GM10248 (cell line): ENCODE results near the gene BICC1.

Source experiments
- CTCF ChIA-PET: fragments of 300-600 bp; sonication (Branson Sonifier 250); formaldehyde crosslinking; extraction: SDS; loops from one replicate; lab custom pipeline; 2021; ENCODE audit warnings: antibody characterized with exemption; lab: Yijun Ruan, JAX
- POLR2A ChIA-PET: fragments of 350-650 bp; sonication (Branson Sonifier 250); formaldehyde crosslinking; extraction: SDS; loops from one replicate; lab custom pipeline; 2020; ENCODE audit warnings: antibody characterized with exemption; lab: Yijun Ruan, JAX
- DNase-seq: peaks from one replicate; pipeline ENCODE4 v3.0.0; 2012; ENCODE audit errors: extremely low spot score
- CTCF ChIP-seq: IDR thresholded peaks from 2 replicates; pipeline ENCODE4 v1.5.1; 2012; ENCODE audit warnings: mild to moderate bottlenecking, low read depth; ENCODE audit errors: extremely low read depth, missing control alignments, control extremely low read depth

Gene BICC1

GRCh38 chr10:58693919-58694318, 181.2 kb downstream of the BICC1 start:
- ChIA-PET POLR2A (no interaction called here), CTCF (no interaction called here)
- no peak for TF ChIP-seq CTCF
- no peak for DNase-seq

- ChIA-PET POLR2A (no interaction called here), CTCF (no interaction called here)
- no peak for TF ChIP-seq CTCF
- DNase-seq = no peak
Measured at GRCh38 chr10:58695022-58695421, 182.3 kb downstream of the BICC1 start.

GRCh38 chr10:58696736-58697135, 184.1 kb downstream of the BICC1 start:
- no peak for DNase-seq
- no peak for TF ChIP-seq CTCF
- POLR2A ChIA-PET = no interaction called here
- CTCF ChIA-PET = interaction anchor here (1.3 kb wide), 1 partner anchor 20 kb away, joined by 3 read pairs; no protein-coding TSS in a partner anchor

- CTCF ChIA-PET = interaction anchor here (0.8 to 2.0 kb wide), 2 partner anchors 8 to 10 kb away, joined by 3 to 7 read pairs; no protein-coding TSS in a partner anchor
- TF ChIP-seq CTCF = no peak
- no peak for DNase-seq
- POLR2A ChIA-PET = no interaction called here
Measured at GRCh38 chr10:58697691-58698090, 185.0 kb downstream of the BICC1 start.

- POLR2A ChIA-PET = no interaction called here
Measured at GRCh38 chr10:58698777-58699356, 186.2 kb downstream of the BICC1 start.

GRCh38 chr10:58700591-58700990, 187.9 kb downstream of the BICC1 start:
- TF ChIP-seq CTCF = no peak
- POLR2A ChIA-PET = no interaction called here
- CTCF ChIA-PET = interaction anchor here (2.3 kb wide), 1 partner anchor 12 kb away, joined by 7 read pairs; no protein-coding TSS in a partner anchor
- DNase-seq = no peak

More at GRCh38 chr10:58698777-58699356, 186.2 kb downstream of the BICC1 start:
- no peak for TF ChIP-seq CTCF
- CTCF ChIA-PET = interaction anchor here (2.0 to 2.3 kb wide), 2 partner anchors 9 to 11 kb away, joined by 7 read pairs; no protein-coding TSS in a partner anchor
- no peak for DNase-seq
